WTC11 (cell line): Measurements from ENCODE around the gene ZCCHC8.

Experiments used
- ATF3 ChIP-seq: sonication (generic); formaldehyde crosslinking; conservative IDR thresholded peaks from 2 replicates; pipeline ENCODE4 v1.8.1; 2022; ENCODE audit warnings: mild to moderate bottlenecking, missing genetic modification reagents
- CTCF ChIP-seq: fragments of 200-600 bp; IDR thresholded peaks from 2 replicates; pipeline ENCODE4 v1.8.0; 2022; ENCODE audit warnings: antibody characterized with exemption
- ETV6 ChIP-seq: sonication (generic); formaldehyde crosslinking; IDR thresholded peaks from 2 replicates; pipeline ENCODE4 v1.8.1; 2022; ENCODE audit warnings: mild to moderate bottlenecking, missing genetic modification reagents
- USF1 ChIP-seq: sonication (generic); formaldehyde crosslinking; IDR thresholded peaks from 2 replicates; pipeline ENCODE4 v1.8.0; 2022; ENCODE audit warnings: mild to moderate bottlenecking, missing genetic modification reagents
- ZNF281 ChIP-seq: sonication (generic); formaldehyde crosslinking; IDR thresholded peaks from 2 replicates; pipeline ENCODE4 v1.8.0; 2023; ENCODE audit warnings: mild to moderate bottlenecking, missing genetic modification reagents

GRCh38 chr12:122460061-122460460, 40.7 kb downstream of the ZCCHC8 start:
- TF ChIP-seq USF1 (CRISPR knock-in tag) (no peak), ATF3 (CRISPR knock-in tag) (no peak), ZNF281 (CRISPR knock-in tag) (no peak), CTCF (no peak), ETV6 (no peak)
